Suprapubic skin (tissue), 4 donors: Measurements from ENCODE around the gene WWOX.

Experiments
- CTCF ChIP-seq, 2 donors: fragments of 200-600 bp in 1 of 2; fragments of 450-650 bp in 1 of 2; sonication (generic) in 1 of 2; IDR thresholded peaks; one replicate each; pipeline ENCODE4 v1.5.1; 2016 to 2019; ENCODE audit warnings: antibody characterized with exemption in 2 of 2, mild to moderate bottlenecking in 1 of 2, moderate library complexity in 1 of 2
- POLR2A ChIP-seq, 2 donors: fragments of 450-650 bp; IDR thresholded peaks; one replicate each; pipeline ENCODE4 v1.6.1; 2017; ENCODE audit warnings: antibody characterized with exemption in 2 of 2, mild to moderate bottlenecking in 2 of 2, moderate library complexity in 2 of 2
- POLR2AphosphoS5 ChIP-seq, 3 donors: sonication (generic); formaldehyde crosslinking; IDR thresholded peaks; one replicate each; pipeline ENCODE4 v1.6.1; 2017; ENCODE audit warnings: antibody characterized with exemption in 3 of 3

GRCh38 chr16:79009896-79010295 lies 910.4 kb downstream of the WWOX start:
- TF ChIP-seq CTCF (IDR thresholded peaks at IDR 0.05) = no peak
- TF ChIP-seq POLR2A (IDR thresholded peaks at IDR 0.05) = no peak
- TF ChIP-seq POLR2AphosphoS5 (IDR thresholded peaks at IDR 0.05) = no peak
